ENCODE results near the gene PIGS.

GRCh38 chr17:28547623-28548416, 23.5 kb downstream of the PIGS start:
- TF ChIP-seq POLR2AphosphoS5 (IDR thresholded peaks at IDR 0.05): no peak
- peak; percentile 25 to 84 (median 79) for TF ChIP-seq CTCF (IDR thresholded peaks at IDR 0.05)
- no peak for TF ChIP-seq POLR2A (IDR thresholded peaks at IDR 0.05)

All from breast epithelium (tissue), 3 donors.